BJ (cell line): ENCODE results near the gene GATB. TPM values are rescaled to one million over a fixed set of nuclear protein-coding genes. Genes with fewer than 3 reads are reported as not detected.

ENCODE experiments used
- CTCF ChIA-PET: fragments of 350-600 bp; formaldehyde crosslinking; extraction: SDS; loops from one replicate; lab custom pipeline; 2021; ENCODE audit warnings: antibody characterized with exemption, inconsistent platforms; lab: Yijun Ruan, JAX
- POLR2A ChIA-PET: fragments of 300-600 bp; sonication (Branson Sonifier 250); formaldehyde crosslinking; extraction: SDS; loops from one replicate; lab custom pipeline; 2021; ENCODE audit warnings: antibody characterized with exemption; lab: Charles Lee
- DNase-seq: peaks from one replicate; pipeline ENCODE4 v3.0.0-alpha.2; 2011; ENCODE audit warnings: low read depth
- H3K27me3 ChIP-seq: 2 replicates; pipeline ENCODE4 v1.6.0; 2011; ENCODE audit warnings: low read length; ENCODE audit not compliant: control insufficient read depth, insufficient read depth
- H3K36me3 ChIP-seq: 2 replicates; pipeline ENCODE4 v1.5.1; 2011; ENCODE audit warnings: low read length; ENCODE audit not compliant: control insufficient read depth, insufficient read depth
- H3K4me3 ChIP-seq: 2 replicates; pipeline ENCODE4 v1.5.1; 2011; ENCODE audit warnings: low read depth, mild to moderate bottlenecking, control low read depth, low read length
- CTCF ChIP-seq: IDR thresholded peaks from 2 replicates; pipeline ENCODE4 v1.5.1; 2011; ENCODE audit warnings: low read depth, mild to moderate bottlenecking, control low read depth, inconsistent platforms, low read length, moderate library complexity; ENCODE audit not compliant: insufficient read depth
- polyA plus RNA-seq: library from polyadenylated mRNA; depleted of rRNA; stranded (reverse); fragments of >200 nt; gene quantifications from 2 replicates; pipeline ENCODE4 v1.2.3, GENCODE V29; 2011

The GATB gene
- polyA plus RNA-seq, 1 experiment = 20.5 TPM

- ChIA-PET POLR2A (no interaction called here), CTCF (no interaction called here)
- no peak for DNase-seq
- Histone ChIP-seq H3K4me3 (no peak overlapping the region), H3K27me3 (no peaks in the 10 kb centered on the region), H3K36me3 (no peaks in the 10 kb centered on the region)
- no peak for TF ChIP-seq CTCF
Observed at GRCh38 chr4:151669990-151670389, 90.8 kb downstream of the GATB start.

GRCh38 chr4:151668689-151669402 is 92.0 kb downstream of the GATB start:
- no peak for TF ChIP-seq CTCF
- no peak for DNase-seq
- H3K4me3 ChIP-seq = no peak overlapping the region
- no peaks in the 10 kb centered on the region for H3K36me3 ChIP-seq
- ChIA-PET CTCF (no interaction called here), POLR2A (no interaction called here)
- H3K27me3 ChIP-seq = no peaks in the 10 kb centered on the region

GRCh38 chr4:151667666-151668065 is 93.1 kb downstream of the GATB start:
- no peaks in the 10 kb centered on the region for H3K36me3 ChIP-seq
- no peaks in the 10 kb centered on the region for H3K27me3 ChIP-seq
- CTCF ChIA-PET = interaction anchor here (0.9 to 1.0 kb wide), 3 partner anchors 22 to 297 kb away, joined by 3 read pairs; no protein-coding TSS in a partner anchor
- no peak overlapping the region for H3K4me3 ChIP-seq
- no peak for TF ChIP-seq CTCF
- DNase-seq = no peak
- POLR2A ChIA-PET = no interaction called here

- ChIA-PET CTCF (interaction anchor here (0.9 to 1.0 kb wide), 2 partner anchors 23 to 297 kb away, joined by 3 read pairs; no protein-coding TSS in a partner anchor), POLR2A (no interaction called here)
- no peaks in the 10 kb centered on the region for H3K36me3 ChIP-seq
- DNase-seq = no peak
- H3K27me3 ChIP-seq = no peaks in the 10 kb centered on the region
- TF ChIP-seq CTCF = no peak
- H3K4me3 ChIP-seq = no peak overlapping the region
Observed at GRCh38 chr4:151667048-151667447, 93.8 kb downstream of the GATB start.

- Histone ChIP-seq H3K27me3 (no peaks in the 10 kb centered on the region), H3K4me3 (no peak overlapping the region), H3K36me3 (no peaks in the 10 kb centered on the region)
- no peak for DNase-seq
- POLR2A ChIA-PET = no interaction called here
- no peak for TF ChIP-seq CTCF
- CTCF ChIA-PET = no interaction called here
Observed at GRCh38 chr4:151666501-151666900, 94.3 kb downstream of the GATB start.
